ENCODE results near the gene FNDC8.
"Not testable (repeated sequence)": the region's sequence is repeated elsewhere in the genome, so short reads cannot be mapped to it uniquely, and the experiment has no call there.

The FNDC8 gene

GRCh38 chr17:35095741-35096140 is 25.7 kb upstream of the FNDC8 start:
- DNase-seq (ENCODE audit: low read depth in 2 of 2), result no peak

GRCh38 chr17:35097776-35098175 is 23.6 kb upstream of the FNDC8 start:
- DNase-seq (ENCODE audit: low read depth in 2 of 2), result no peak

GRCh38 chr17:35099908-35100307 is 21.5 kb upstream of the FNDC8 start:
- DNase-seq (ENCODE audit: low read depth in 2 of 2), result no peak

GRCh38 chr17:35101036-35101435 is 20.4 kb upstream of the FNDC8 start:
- DNase-seq (ENCODE audit: low read depth in 2 of 2), result no peak

GRCh38 chr17:35101725-35102124 is 19.7 kb upstream of the FNDC8 start:
- no peak for DNase-seq (ENCODE audit: low read depth in 2 of 2)

GRCh38 chr17:35103271-35103670 is 18.1 kb upstream of the FNDC8 start:
- DNase-seq (ENCODE audit: low read depth in 2 of 2), result no peak

- no peak for DNase-seq (ENCODE audit: low read depth in 2 of 2)
Observed at GRCh38 chr17:35104844-35105450, 16.5 kb upstream of the FNDC8 start.

GRCh38 chr17:35110791-35111190 is 10.6 kb upstream of the FNDC8 start:
- not testable (repeated sequence) for DNase-seq (ENCODE audit: low read depth in 2 of 2)

- no peak for DNase-seq (ENCODE audit: low read depth in 2 of 2)
Observed at GRCh38 chr17:35116845-35117244, 4.6 kb upstream of the FNDC8 start.

GRCh38 chr17:35117984-35118383 is 3.4 kb upstream of the FNDC8 start:
- no peak for DNase-seq (ENCODE audit: low read depth in 2 of 2)

GRCh38 chr17:35119370-35120165 is 1.8 kb upstream of the FNDC8 start, which contains the start of gene RAD51D:
Gene RAD51D (minus strand): TSS chr17:35119860. CDS start chr17:35119613, 247 bp downstream.
- DNase-seq (ENCODE audit: low read depth in 2 of 2), result peak; percentile 58 to 61

GRCh38 chr17:35127751-35128514 is 6.5 kb downstream of the FNDC8 start:
- no peak for DNase-seq (ENCODE audit: low read depth in 2 of 2)

GRCh38 chr17:35129154-35129972 is 7.9 kb downstream of the FNDC8 start:
- no peak for DNase-seq (ENCODE audit: low read depth in 2 of 2)

- no peak for DNase-seq (ENCODE audit: low read depth in 2 of 2)
Observed at GRCh38 chr17:35129973-35130351, 8.5 kb downstream of the FNDC8 start.

- DNase-seq (ENCODE audit: low read depth in 2 of 2), result no peak
Observed at GRCh38 chr17:35130392-35130791, 9.0 kb downstream of the FNDC8 start.

GRCh38 chr17:35132099-35132498 is 10.7 kb downstream of the FNDC8 start:
- DNase-seq (ENCODE audit: low read depth in 2 of 2), result no peak

- no peak for DNase-seq (ENCODE audit: low read depth in 2 of 2)
Observed at GRCh38 chr17:35132816-35133550, 11.6 kb downstream of the FNDC8 start.

GRCh38 chr17:35135322-35135721 is 13.9 kb downstream of the FNDC8 start:
- no peak for DNase-seq (ENCODE audit: low read depth in 2 of 2)

GRCh38 chr17:35138218-35138617 is 16.8 kb downstream of the FNDC8 start:
- DNase-seq (ENCODE audit: low read depth in 2 of 2), result no peak

- DNase-seq (ENCODE audit: low read depth in 2 of 2), result peak; percentile 79 to 81
Observed at GRCh38 chr17:35141681-35142466, 20.5 kb downstream of the FNDC8 start, which contains the start of gene NLE1. Gene NLE1 (minus strand): TSS chr17:35142303. CDS start chr17:35142275, 28 bp downstream.

All from activated CD8-positive, alpha-beta memory T cell treated with anti-CD3 and anti-CD28 coated beads for 4 hours (primary cell).